GM23248 (cell line): Measurements from ENCODE around the gene FUT8. TPM values are rescaled to one million over a fixed set of nuclear protein-coding genes. Genes with fewer than 3 reads are reported as not detected.
"Not testable (repeated sequence)": the region's sequence is repeated elsewhere in the genome, so short reads cannot be mapped to it uniquely, and the experiment has no call there.

Experiments used
- DNase-seq: peaks from one replicate; pipeline ENCODE4 v3.0.0-alpha.2; 2015
- H2AFZ ChIP-seq: fragments of 200-600 bp; sonication (generic); 2 replicates; pipeline ENCODE4 v1.6.1; 2016; ENCODE audit warnings: antibody characterized with exemption
- H3F3A ChIP-seq: fragments of 200-600 bp; sonication (generic); 2 replicates; pipeline ENCODE4 v1.6.1; 2016; ENCODE audit warnings: mild to moderate bottlenecking, antibody characterized with exemption, mixed run types; ENCODE audit not compliant: insufficient read depth
- H3K27ac ChIP-seq: fragments of 200-600 bp; sonication (generic); 2 replicates; pipeline ENCODE4 v1.5.1; 2016; ENCODE audit warnings: mild to moderate bottlenecking
- H3K27me3 ChIP-seq: fragments of 200-600 bp; sonication (generic); replicated peaks from 2 replicates; pipeline ENCODE4 v1.6.1; 2016; ENCODE audit warnings: mild to moderate bottlenecking; ENCODE audit not compliant: insufficient read depth
- H3K36me3 ChIP-seq: fragments of 200-600 bp; sonication (generic); 2 replicates; pipeline ENCODE4 v1.6.1; 2016; ENCODE audit warnings: low read depth, mild to moderate bottlenecking
- H3K4me1 ChIP-seq: fragments of 200-600 bp; sonication (generic); 2 replicates; pipeline ENCODE4 v1.6.1; 2016; ENCODE audit warnings: mild to moderate bottlenecking; ENCODE audit not compliant: insufficient read depth
- H3K4me2 ChIP-seq: fragments of 200-600 bp; sonication (generic); one replicate; pipeline ENCODE4 v1.6.1; 2016; ENCODE audit warnings: mild to moderate bottlenecking; ENCODE audit not compliant: unreplicated experiment
- H3K4me3 ChIP-seq: fragments of 200-600 bp; sonication (generic); 2 replicates; pipeline ENCODE4 v1.5.1; 2016; ENCODE audit warnings: mild to moderate bottlenecking
- H3K79me2 ChIP-seq: fragments of 200-600 bp; sonication (generic); 2 replicates; pipeline ENCODE4 v1.6.1; 2016; ENCODE audit warnings: mild to moderate bottlenecking; ENCODE audit not compliant: insufficient read depth
- H3K9ac ChIP-seq: fragments of 200-600 bp; sonication (generic); 2 replicates; pipeline ENCODE4 v1.6.1; 2016; ENCODE audit warnings: mild to moderate bottlenecking
- H3K9me2 ChIP-seq: fragments of 200-600 bp; sonication (generic); 2 replicates; pipeline ENCODE4 v1.6.1; 2016; ENCODE audit warnings: mixed run types, mild to moderate bottlenecking, moderate library complexity; ENCODE audit not compliant: insufficient read depth
- H3K9me3 ChIP-seq: fragments of 200-600 bp; sonication (generic); one replicate; pipeline ENCODE4 v1.6.1; 2017; ENCODE audit warnings: low read depth
- H4K20me1 ChIP-seq: fragments of 200-600 bp; sonication (generic); 2 replicates; pipeline ENCODE4 v1.6.0; 2016; ENCODE audit not compliant: insufficient read depth
- EZH2 ChIP-seq: fragments of 200-600 bp; sonication (generic); IDR thresholded peaks from 2 replicates; pipeline ENCODE4 v1.6.1; 2018; ENCODE audit warnings: antibody characterized with exemption, mild to moderate bottlenecking; ENCODE audit not compliant: insufficient read depth, poor library complexity, severe bottlenecking
- EZH2phosphoT487 ChIP-seq: fragments of 200-600 bp; sonication (generic); IDR thresholded peaks from 2 replicates; pipeline ENCODE4 v1.6.1; 2018; ENCODE audit warnings: antibody characterized with exemption, moderate library complexity, mild to moderate bottlenecking, low read depth; ENCODE audit not compliant: insufficient read depth
- WGBS, 2 experiments: methylation state at CpG; one replicate each; pipeline ENCODE4 v1.1.6; 2015 to 2017; ENCODE audit warnings: low lambda C conversion rate in 2 of 2, low coverage in 1 of 2; ENCODE audit errors: missing lambda C conversion rate in 2 of 2; 5-methylcytosine and 5-hydroxymethylcytosine counted together
- in situ Hi-C: fragments of 300-500 bp; cut with MboI; formaldehyde crosslinking; loops from 2 replicates; pipeline ENCODE4 v1.15.0; 2020
- polyA plus RNA-seq: library from polyadenylated mRNA; unstranded; fragments of >200 nt; fragmentation: Nextera tagmentation; extraction: Ambion mirVana; gene quantifications from 2 replicates; pipeline ENCODE4 v1.2.1, GENCODE V29; 2016
- total RNA-seq: library from RNA; depleted of rRNA; stranded (reverse); fragments of >200 nt; shearing (Covaris generic); gene quantifications from 2 replicates; pipeline ENCODE4 v1.2.3, GENCODE V29; 2014

The FUT8 gene
- total and polyA plus RNA-seq, 2 experiments from 2014 or later: 40.0 to 60.6 TPM

DNA sequence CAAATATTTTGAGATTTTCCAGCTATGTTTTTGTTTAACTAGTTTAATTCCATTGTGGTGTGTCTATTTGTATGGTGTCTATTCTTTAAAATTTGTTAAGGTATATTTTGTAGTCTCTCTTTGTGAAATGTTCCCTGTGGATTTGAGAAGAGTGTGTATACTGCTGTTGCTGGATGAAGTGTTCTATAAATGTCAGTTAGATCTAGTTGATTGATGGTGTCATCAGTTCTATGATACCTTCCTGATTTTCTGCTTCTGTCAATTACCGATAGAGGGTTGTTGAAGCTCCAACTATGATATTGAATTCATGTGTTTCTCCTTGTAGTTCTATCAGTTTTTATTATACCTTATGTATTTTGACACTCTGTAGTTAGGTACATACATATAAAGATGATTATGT is 53.1 kb downstream of the FUT8 start:
- H3K9ac ChIP-seq: no peak overlapping the region
- no peak overlapping the region for H3K4me2 ChIP-seq
- no peaks in the 10 kb centered on the region for H3K36me3 ChIP-seq
- in situ Hi-C loops: no loop called here
- H3K9me3 ChIP-seq: no peaks in the 10 kb centered on the region
- H3K79me2 ChIP-seq: peaks cover 82% of the 10 kb centered on the region
- H3F3A ChIP-seq: peaks cover 12% of the 10 kb centered on the region; the same call in 1 of the 2 replicates
- no peaks in the 10 kb centered on the region; the same call in 1 of the 2 replicates for H3K9me2 ChIP-seq
- no peak for DNase-seq
- peaks cover 23% of the 10 kb centered on the region for H3K4me1 ChIP-seq
- H3K27me3 ChIP-seq: no peaks in the 10 kb centered on the region
- H4K20me1 ChIP-seq: no peaks in the 10 kb centered on the region
- no peak overlapping the region for H2AFZ ChIP-seq
- no peak overlapping the region for H3K4me3 ChIP-seq
- WGBS, 2 experiments: 52% methylated on average over 1 of the region's 1 CpG
- no peak overlapping the region for H3K27ac ChIP-seq
- TF ChIP-seq EZH2 (no peak), EZH2phosphoT487 (no peak)

DNA sequence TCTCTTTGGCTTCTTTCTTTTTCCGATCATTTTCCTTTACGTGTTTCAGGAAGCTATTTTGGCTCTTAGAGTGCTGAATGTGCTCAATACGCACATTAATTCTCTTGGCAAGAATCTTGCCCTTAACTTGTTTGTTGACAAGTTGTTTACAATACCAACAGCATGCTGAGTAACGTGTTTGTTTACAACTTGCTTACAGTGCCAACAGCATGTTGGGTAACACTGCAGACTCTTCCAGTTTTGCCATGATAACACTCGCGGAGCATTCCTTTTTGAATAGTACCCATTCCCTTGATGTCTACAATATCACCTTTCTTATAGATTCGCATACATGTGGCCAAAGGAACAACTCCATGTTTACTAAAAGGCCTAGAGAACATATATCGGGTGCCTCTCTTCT is 55.4 kb downstream of the FUT8 start:
- H4K20me1 ChIP-seq, DNase-seq, H3K9me3 ChIP-seq, H2AFZ ChIP-seq, H3K9me2 ChIP-seq, H3K27ac ChIP-seq, H3K9ac ChIP-seq, H3F3A ChIP-seq, H3K27me3 ChIP-seq, in situ Hi-C loops, H3K4me2 ChIP-seq, H3K4me3 ChIP-seq, H3K36me3 ChIP-seq, H3K4me1 ChIP-seq: not testable (repeated sequence)
- 78 to 81% methylated on average over 8 of the region's 8 CpGs for WGBS, 2 experiments
- peaks cover 99% of the 10 kb centered on the region for H3K79me2 ChIP-seq

- Histone ChIP-seq H3K27ac (no peak overlapping the region), H3K9me3 (no peaks in the 10 kb centered on the region), H3K9me2 (no peaks in the 10 kb centered on the region), H4K20me1 (no peaks in the 10 kb centered on the region), H3K4me1 (no peaks in the 10 kb centered on the region), H3K36me3 (no peaks in the 10 kb centered on the region), H3K79me2 (peaks cover 99% of the 10 kb centered on the region), H3K9ac (no peak overlapping the region), H3K27me3 (no peaks in the 10 kb centered on the region), H3K4me2 (no peak overlapping the region), H3K4me3 (no peak overlapping the region), H3F3A (no peaks in the 10 kb centered on the region), H2AFZ (no peak overlapping the region)
- no peak for DNase-seq
- 88 to 94% methylated on average over 10 to 11 of the region's 11 CpGs for WGBS, 2 experiments
- in situ Hi-C loops: no loop called here
- TF ChIP-seq EZH2 (no peak), EZH2phosphoT487 (no peak)
Measured at GRCh38 chr14:65469903-65470302, 57.4 kb downstream of the FUT8 start.

DNA sequence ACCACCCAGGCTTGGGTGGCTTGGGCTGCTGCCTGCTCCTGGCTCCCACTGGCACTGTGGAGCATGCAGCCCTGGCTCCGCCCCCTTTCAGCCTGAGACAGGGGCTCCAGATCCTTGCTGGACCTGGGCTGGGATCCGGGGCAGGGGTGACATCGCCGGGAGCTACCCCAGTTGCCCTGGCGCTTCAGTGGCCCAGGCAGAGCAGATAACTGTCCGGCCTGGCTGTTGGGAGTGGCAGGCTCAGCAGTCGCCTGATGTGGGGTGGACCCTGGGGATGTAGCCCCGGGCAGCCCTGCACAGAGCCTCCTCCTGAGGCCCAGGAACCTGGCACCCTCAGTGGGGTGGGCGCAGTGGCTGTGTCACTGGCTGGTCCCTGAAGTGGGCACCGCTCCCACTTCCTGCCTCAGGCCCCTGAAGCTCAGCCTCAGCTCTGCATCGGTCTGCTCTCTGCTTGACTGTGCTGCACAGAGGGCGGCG is 57.9 kb downstream of the FUT8 start:
- H3F3A ChIP-seq: no peaks in the 10 kb centered on the region
- no peaks in the 10 kb centered on the region for H3K9me3 ChIP-seq
- H4K20me1 ChIP-seq: no peaks in the 10 kb centered on the region
- H3K79me2 ChIP-seq: peaks cover 99% of the 10 kb centered on the region
- no peak overlapping the region for H2AFZ ChIP-seq
- no peak overlapping the region for H3K27ac ChIP-seq
- no peak overlapping the region for H3K9ac ChIP-seq
- H3K4me3 ChIP-seq: no peak overlapping the region
- H3K4me2 ChIP-seq: no peak overlapping the region
- 94% methylated on average over 13 of the region's 13 CpGs for WGBS, 2 experiments
- H3K9me2 ChIP-seq: no peaks in the 10 kb centered on the region
- H3K27me3 ChIP-seq: no peaks in the 10 kb centered on the region
- TF ChIP-seq EZH2phosphoT487 (no peak), EZH2 (no peak)
- in situ Hi-C loops: no loop called here
- no peaks in the 10 kb centered on the region for H3K36me3 ChIP-seq
- no peaks in the 10 kb centered on the region for H3K4me1 ChIP-seq
- DNase-seq: no peak
